GF-D8 (cell line): ENCODE measurements around the gene NOS1AP.

Source experiments
- DNase-seq: peaks from one replicate; lab custom pipeline; 2025; lab: John Stamatoyannopoulos, UW

NOS1AP gene

GRCh38 chr1:162367772-162368171, 298.3 kb downstream of the NOS1AP start:
- DNase-seq, result no peak

- DNase-seq, result no peak
Measured at GRCh38 chr1:162368451-162368850, 299.0 kb downstream of the NOS1AP start.

- no peak for DNase-seq
Measured at GRCh38 chr1:162369571-162369970, 300.1 kb downstream of the NOS1AP start.

GRCh38 chr1:162370161-162370560, 300.7 kb downstream of the NOS1AP start:
- DNase-seq, result no peak

- no peak for DNase-seq
Measured at GRCh38 chr1:162370721-162371120, 301.2 kb downstream of the NOS1AP start.

GRCh38 chr1:162371611-162372010, 302.1 kb downstream of the NOS1AP start:
- DNase-seq, result no peak

- DNase-seq, result no peak
Measured at GRCh38 chr1:162372159-162373071, 302.9 kb downstream of the NOS1AP start.

- DNase-seq, result no peak
Measured at GRCh38 chr1:162373072-162373427, 303.6 kb downstream of the NOS1AP start.

GRCh38 chr1:162373541-162374260, 304.2 kb downstream of the NOS1AP start:
- no peak for DNase-seq

GRCh38 chr1:162374406-162374805, 304.9 kb downstream of the NOS1AP start:
- DNase-seq, result no peak

GRCh38 chr1:162375463-162375862, 306.0 kb downstream of the NOS1AP start:
- DNase-seq, result no peak

GRCh38 chr1:162376691-162377090, 307.2 kb downstream of the NOS1AP start, which contains the start of gene SPATA46:
Gene SPATA46, minus strand, starts transcription at chr1:162376854. Its CDS starts 64 bp downstream, at chr1:162376790.
- DNase-seq, result no peak

GRCh38 chr1:162380061-162380846, 310.8 kb downstream of the NOS1AP start:
- DNase-seq, result no peak

GRCh38 chr1:162381383-162381782, 311.9 kb downstream of the NOS1AP start, which contains the start of gene C1orf226:
Gene C1orf226, plus strand, starts transcription at chr1:162381728. Its CDS starts 174 bp downstream, at chr1:162381902.
- DNase-seq, result no peak

GRCh38 chr1:162381941-162382750, 312.7 kb downstream of the NOS1AP start:
- no peak for DNase-seq

GRCh38 chr1:162383091-162383490, 313.6 kb downstream of the NOS1AP start:
- no peak for DNase-seq

GRCh38 chr1:162383516-162383915, 314.0 kb downstream of the NOS1AP start:
- DNase-seq, result no peak

GRCh38 chr1:162384116-162384515, 314.6 kb downstream of the NOS1AP start:
- no peak for DNase-seq

- no peak for DNase-seq
Measured at GRCh38 chr1:162384601-162385279, 315.2 kb downstream of the NOS1AP start.

- no peak for DNase-seq
Measured at GRCh38 chr1:162385280-162385623, 315.8 kb downstream of the NOS1AP start.

GRCh38 chr1:162385702-162386101, 316.2 kb downstream of the NOS1AP start:
- no peak for DNase-seq
